C4-2B (cell line): ENCODE data around the gene MRPL50.

Experiments
- ZFX ChIP-seq: fragments of 450-650 bp; IDR thresholded peaks from 2 replicates; pipeline ENCODE4 v1.6.1; 2017
- TF ChIP-seq, protein P1 (sequence below): fragments of 450-650 bp; conservative IDR thresholded peaks from 2 replicates; pipeline ENCODE4 v1.5.1; 2017; ENCODE audit warnings: mild to moderate bottlenecking

DNA sequence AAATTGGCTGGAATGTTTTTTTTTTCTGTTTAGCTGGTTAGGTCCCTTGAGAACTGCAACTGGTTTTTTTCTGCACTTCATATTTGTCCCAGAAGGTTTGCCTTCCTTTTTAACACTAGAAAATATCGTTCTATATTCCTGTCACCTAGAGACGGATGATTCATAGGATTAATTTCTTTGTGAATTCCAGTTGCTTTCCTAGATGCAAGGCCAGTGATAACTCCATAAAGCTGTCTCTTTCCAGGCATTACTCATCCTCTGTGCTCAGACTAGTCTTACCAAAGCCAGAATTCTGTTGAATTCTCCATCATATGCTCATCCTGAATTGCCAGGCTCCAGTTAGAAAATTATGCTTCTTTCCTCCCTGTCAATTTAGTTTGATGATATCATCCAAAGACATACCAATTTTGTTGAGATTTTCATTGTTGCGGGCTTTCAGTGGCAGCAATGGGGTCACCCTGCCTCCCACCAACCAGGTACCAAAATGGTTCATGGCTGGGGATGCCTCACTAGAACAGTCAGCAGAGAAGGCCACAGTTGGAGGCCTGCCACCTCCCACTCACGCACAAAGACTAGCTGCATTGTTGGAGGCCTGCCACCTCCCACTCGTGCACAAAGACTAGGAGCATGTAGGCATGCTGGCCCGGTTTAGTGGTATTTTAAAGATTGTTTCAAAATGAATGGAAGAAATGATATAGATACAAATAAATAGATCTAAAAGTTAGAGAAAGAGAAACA is 22.1 kb downstream of the MRPL50 start:
- TF ChIP-seq, protein P1, sequence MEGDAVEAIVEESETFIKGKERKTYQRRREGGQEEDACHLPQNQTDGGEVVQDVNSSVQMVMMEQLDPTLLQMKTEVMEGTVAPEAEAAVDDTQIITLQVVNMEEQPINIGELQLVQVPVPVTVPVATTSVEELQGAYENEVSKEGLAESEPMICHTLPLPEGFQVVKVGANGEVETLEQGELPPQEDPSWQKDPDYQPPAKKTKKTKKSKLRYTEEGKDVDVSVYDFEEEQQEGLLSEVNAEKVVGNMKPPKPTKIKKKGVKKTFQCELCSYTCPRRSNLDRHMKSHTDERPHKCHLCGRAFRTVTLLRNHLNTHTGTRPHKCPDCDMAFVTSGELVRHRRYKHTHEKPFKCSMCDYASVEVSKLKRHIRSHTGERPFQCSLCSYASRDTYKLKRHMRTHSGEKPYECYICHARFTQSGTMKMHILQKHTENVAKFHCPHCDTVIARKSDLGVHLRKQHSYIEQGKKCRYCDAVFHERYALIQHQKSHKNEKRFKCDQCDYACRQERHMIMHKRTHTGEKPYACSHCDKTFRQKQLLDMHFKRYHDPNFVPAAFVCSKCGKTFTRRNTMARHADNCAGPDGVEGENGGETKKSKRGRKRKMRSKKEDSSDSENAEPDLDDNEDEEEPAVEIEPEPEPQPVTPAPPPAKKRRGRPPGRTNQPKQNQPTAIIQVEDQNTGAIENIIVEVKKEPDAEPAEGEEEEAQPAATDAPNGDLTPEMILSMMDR, result no peak
- TF ChIP-seq ZFX, result no peak
